ENCODE measurements around the gene TFG.

DNA sequence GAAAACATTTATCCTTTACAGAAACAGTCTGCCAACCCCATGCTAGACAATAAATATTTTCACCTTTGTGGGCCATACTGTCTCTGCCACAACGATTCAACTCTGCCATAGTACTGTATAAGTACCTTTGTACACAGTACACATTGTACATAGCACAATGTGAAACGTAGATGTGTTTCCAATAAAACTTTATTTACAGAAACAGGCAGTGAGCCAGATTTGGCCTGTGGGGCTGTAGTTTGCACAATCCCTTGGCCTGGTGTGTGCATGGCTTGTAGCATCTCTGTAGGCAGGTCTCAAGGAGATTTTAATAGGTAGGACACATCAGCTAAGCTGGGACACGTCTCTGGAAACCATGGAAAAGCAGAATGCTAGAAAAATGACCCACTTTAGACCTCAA, 74.3 kb downstream of the TFG start:
- TF ChIP-seq, protein P1, sequence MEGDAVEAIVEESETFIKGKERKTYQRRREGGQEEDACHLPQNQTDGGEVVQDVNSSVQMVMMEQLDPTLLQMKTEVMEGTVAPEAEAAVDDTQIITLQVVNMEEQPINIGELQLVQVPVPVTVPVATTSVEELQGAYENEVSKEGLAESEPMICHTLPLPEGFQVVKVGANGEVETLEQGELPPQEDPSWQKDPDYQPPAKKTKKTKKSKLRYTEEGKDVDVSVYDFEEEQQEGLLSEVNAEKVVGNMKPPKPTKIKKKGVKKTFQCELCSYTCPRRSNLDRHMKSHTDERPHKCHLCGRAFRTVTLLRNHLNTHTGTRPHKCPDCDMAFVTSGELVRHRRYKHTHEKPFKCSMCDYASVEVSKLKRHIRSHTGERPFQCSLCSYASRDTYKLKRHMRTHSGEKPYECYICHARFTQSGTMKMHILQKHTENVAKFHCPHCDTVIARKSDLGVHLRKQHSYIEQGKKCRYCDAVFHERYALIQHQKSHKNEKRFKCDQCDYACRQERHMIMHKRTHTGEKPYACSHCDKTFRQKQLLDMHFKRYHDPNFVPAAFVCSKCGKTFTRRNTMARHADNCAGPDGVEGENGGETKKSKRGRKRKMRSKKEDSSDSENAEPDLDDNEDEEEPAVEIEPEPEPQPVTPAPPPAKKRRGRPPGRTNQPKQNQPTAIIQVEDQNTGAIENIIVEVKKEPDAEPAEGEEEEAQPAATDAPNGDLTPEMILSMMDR (IDR thresholded peaks at IDR 0.05) = no peak
- no peak for TF ChIP-seq POLR2A (IDR thresholded peaks at IDR 0.05)

Measured in thyroid gland (tissue), 4 donors.